ENCODE results near the gene MYOZ3. TPM values are rescaled to one million over a fixed set of nuclear protein-coding genes. Genes with fewer than 3 reads are reported as not detected.

MYOZ3 gene
- total and polyA plus RNA-seq, 2 donors (not counting 1 experiment from before 2014, with no cell fraction given), result 0.04 TPM; not detected in 1

GRCh38 chr5:150651924-150652671 lies 9.0 kb upstream of the MYOZ3 start:
- DNase-seq (no peak), ATAC-seq (ENCODE audit: low read depth) (no peak)
- intact Hi-C loops (cut with micrococcal nuclease), result no loop called here
- Histone ChIP-seq H3K27ac (ENCODE audit: low read length in 2 of 2) (no peak overlapping the region), H3K4me1 (ENCODE audit: control insufficient read depth in 2 of 2, insufficient read depth in 2 of 2, low read length in 2 of 2) (peaks cover 7 to 8% of the 10 kb centered on the region in 2 donors), H3K36me3 (replicated peaks in 1 of 2; ENCODE audit: control extremely low read depth in 1 of 2, control insufficient read depth in 1 of 2, extremely low read depth in 1 of 2, insufficient read depth in 2 of 2, low read length in 1 of 2) (peaks cover 0 to 19% of the 10 kb centered on the region in 2 experiments), H3K4me3 (ENCODE audit: control extremely low read depth in 1 of 5, extremely low read depth in 1 of 5, insufficient read depth in 1 of 5, low read depth in 2 of 5, low read length in 4 of 5) (no peak overlapping the region), H3K9me3 (ENCODE audit: control extremely low read depth in 1 of 3, control insufficient read depth in 2 of 3, insufficient read depth in 1 of 3, low read length in 2 of 3) (no peaks in the 10 kb centered on the region), H3K9ac (ENCODE audit: low read length) (no peak overlapping the region), H4K20me1 (ENCODE audit: control insufficient read depth, insufficient read depth, low read length, poor library complexity, severe bottlenecking) (no peaks in the 10 kb centered on the region), H3K79me2 (ENCODE audit: control insufficient read depth, insufficient read depth, low read length) (no peaks in the 10 kb centered on the region), H3K4me2 (replicated peaks; ENCODE audit: low read depth, low read length, poor library complexity, severe bottlenecking) (no peak overlapping the region), H2AFZ (ENCODE audit: insufficient read depth, low read depth, low read length, poor library complexity, severe bottlenecking) (no peak overlapping the region), H3K27me3 (replicated peaks in 1 of 4; ENCODE audit: control extremely low read depth in 1 of 4, control insufficient read depth in 3 of 4, insufficient read depth in 4 of 4, low read length in 3 of 4) (no peaks in the 10 kb centered on the region)
- TF ChIP-seq EZH2 (IDR thresholded peaks at IDR 0.05; ENCODE audit: borderline replicate concordance, insufficient read depth, low read depth, low read length, poor library complexity, severe bottlenecking) (no peak), CTCF (IDR thresholded peaks at IDR 0.05) (no peak)
- no peak overlapping the region for H3K27ac Mint-ChIP-seq
- ChIA-PET POLR2A (no interaction called here), CTCF (interaction anchor here (1.0 to 6.1 kb wide), 4 partner anchors 9 to 91 kb away, joined by 5 to 110 read pairs (median 6); no protein-coding TSS in a partner anchor)
- no peaks in the 10 kb centered on the region for H3K27me3 Mint-ChIP-seq
- peaks cover 14% of the 10 kb centered on the region for H3K4me1 Mint-ChIP-seq
- H3K9me3 Mint-ChIP-seq (ENCODE audit: insufficient read depth), result no peaks in the 10 kb centered on the region
- WGBS (ENCODE audit: insufficient coverage), result 87% methylated on average over 4 of the region's 13 CpGs
- no peak overlapping the region for H3K4me3 Mint-ChIP-seq

GRCh38 chr5:150653145-150653761 lies 7.8 kb upstream of the MYOZ3 start:
- Histone ChIP-seq H2AFZ (ENCODE audit: insufficient read depth, low read depth, low read length, poor library complexity, severe bottlenecking) (no peak overlapping the region), H3K9ac (ENCODE audit: low read length) (no peak overlapping the region), H4K20me1 (ENCODE audit: control insufficient read depth, insufficient read depth, low read length, poor library complexity, severe bottlenecking) (no peaks in the 10 kb centered on the region), H3K36me3 (replicated peaks in 1 of 2; ENCODE audit: control extremely low read depth in 1 of 2, control insufficient read depth in 1 of 2, extremely low read depth in 1 of 2, insufficient read depth in 2 of 2, low read length in 1 of 2) (peaks cover 0 to 19% of the 10 kb centered on the region in 2 experiments), H3K79me2 (ENCODE audit: control insufficient read depth, insufficient read depth, low read length) (no peaks in the 10 kb centered on the region), H3K27me3 (replicated peaks in 1 of 4; ENCODE audit: control extremely low read depth in 1 of 4, control insufficient read depth in 3 of 4, insufficient read depth in 4 of 4, low read length in 3 of 4) (no peaks in the 10 kb centered on the region), H3K4me1 (ENCODE audit: control insufficient read depth in 2 of 2, insufficient read depth in 2 of 2, low read length in 2 of 2) (peaks cover 10 to 15% of the 10 kb centered on the region in 2 donors), H3K27ac (ENCODE audit: low read length in 2 of 2) (no peak overlapping the region), H3K4me2 (replicated peaks; ENCODE audit: low read depth, low read length, poor library complexity, severe bottlenecking) (no peak overlapping the region), H3K4me3 (ENCODE audit: control extremely low read depth in 1 of 5, extremely low read depth in 1 of 5, insufficient read depth in 1 of 5, low read depth in 2 of 5, low read length in 4 of 5) (no peak overlapping the region), H3K9me3 (ENCODE audit: control extremely low read depth in 1 of 3, control insufficient read depth in 2 of 3, insufficient read depth in 1 of 3, low read length in 2 of 3) (no peaks in the 10 kb centered on the region)
- intact Hi-C loops (cut with micrococcal nuclease), result no loop called here
- no peaks in the 10 kb centered on the region for H3K27me3 Mint-ChIP-seq
- TF ChIP-seq EZH2 (IDR thresholded peaks at IDR 0.05; ENCODE audit: borderline replicate concordance, insufficient read depth, low read depth, low read length, poor library complexity, severe bottlenecking), result no peak
- no peak for TF ChIP-seq CTCF (IDR thresholded peaks at IDR 0.05)
- ATAC-seq (ENCODE audit: low read depth), result no peak
- H3K27ac Mint-ChIP-seq, result no peak overlapping the region
- ChIA-PET POLR2A (no interaction called here), CTCF (interaction anchor here (1.3 to 6.1 kb wide), 3 partner anchors 27 to 194 kb away, joined by 4 to 110 read pairs (median 7); no protein-coding TSS in a partner anchor)
- DNase-seq, result no peak
- H3K9me3 Mint-ChIP-seq (ENCODE audit: insufficient read depth), result no peaks in the 10 kb centered on the region
- H3K4me3 Mint-ChIP-seq, result no peak overlapping the region
- 93% methylated on average over 3 of the region's 5 CpGs for WGBS (ENCODE audit: insufficient coverage)
- H3K4me1 Mint-ChIP-seq, result peaks cover 21% of the 10 kb centered on the region

Data from B cell (primary cell).